Adrenal gland (tissue), 5 donors: Measurements from ENCODE around the gene CACNB3.

Source experiments
- POLR2A ChIP-seq, 2 donors: fragments of 450-650 bp; IDR thresholded peaks; one replicate each; pipeline ENCODE4 v1.6.1; 2017; ENCODE audit warnings: antibody characterized with exemption in 2 of 2, mild to moderate bottlenecking in 2 of 2, moderate library complexity in 1 of 2
- TF ChIP-seq, protein P1 (sequence below), 6 experiments: fragments of 450-650 bp in 4 of 6; fragments of 200-600 bp in 2 of 6; sonication (generic) in 1 of 6; IDR thresholded peaks; 1 replicate in 5 of 6; 2 replicates in 1 of 6; pipeline versions ENCODE4 v1.5.1 to v1.8.0; 2016 to 2021; ENCODE audit warnings: antibody characterized with exemption in 6 of 6, mild to moderate bottlenecking in 2 of 6, moderate library complexity in 1 of 6
- donor health status: DM: no; HTN: no; CAD: no.

DNA sequence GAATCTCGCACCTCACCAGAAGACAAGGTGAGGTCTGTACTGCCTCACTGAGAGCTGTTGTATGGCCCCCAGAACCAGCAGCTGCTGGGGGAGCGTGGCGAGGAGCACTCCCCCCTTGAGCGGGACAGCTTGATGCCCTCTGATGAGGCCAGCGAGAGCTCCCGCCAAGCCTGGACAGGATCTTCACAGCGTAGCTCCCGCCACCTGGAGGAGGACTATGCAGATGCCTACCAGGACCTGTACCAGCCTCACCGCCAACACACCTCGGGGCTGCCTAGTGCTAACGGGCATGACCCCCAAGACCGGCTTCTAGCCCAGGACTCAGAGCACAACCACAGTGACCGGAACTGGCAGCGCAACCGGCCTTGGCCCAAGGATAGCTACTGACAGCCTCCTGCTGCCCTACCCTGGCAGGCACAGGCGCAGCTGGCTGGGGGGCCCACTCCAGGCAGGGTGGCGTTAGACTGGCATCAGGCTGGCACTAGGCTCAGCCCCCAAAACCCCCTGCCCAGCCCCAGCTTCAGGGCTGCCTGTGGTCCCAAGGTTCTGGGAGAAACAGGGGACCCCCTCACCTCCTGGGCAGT is 9.3 kb downstream of the CACNB3 start:
- TF ChIP-seq POLR2A (IDR thresholded peaks at IDR 0.05) = no peak
- TF ChIP-seq, protein P1, sequence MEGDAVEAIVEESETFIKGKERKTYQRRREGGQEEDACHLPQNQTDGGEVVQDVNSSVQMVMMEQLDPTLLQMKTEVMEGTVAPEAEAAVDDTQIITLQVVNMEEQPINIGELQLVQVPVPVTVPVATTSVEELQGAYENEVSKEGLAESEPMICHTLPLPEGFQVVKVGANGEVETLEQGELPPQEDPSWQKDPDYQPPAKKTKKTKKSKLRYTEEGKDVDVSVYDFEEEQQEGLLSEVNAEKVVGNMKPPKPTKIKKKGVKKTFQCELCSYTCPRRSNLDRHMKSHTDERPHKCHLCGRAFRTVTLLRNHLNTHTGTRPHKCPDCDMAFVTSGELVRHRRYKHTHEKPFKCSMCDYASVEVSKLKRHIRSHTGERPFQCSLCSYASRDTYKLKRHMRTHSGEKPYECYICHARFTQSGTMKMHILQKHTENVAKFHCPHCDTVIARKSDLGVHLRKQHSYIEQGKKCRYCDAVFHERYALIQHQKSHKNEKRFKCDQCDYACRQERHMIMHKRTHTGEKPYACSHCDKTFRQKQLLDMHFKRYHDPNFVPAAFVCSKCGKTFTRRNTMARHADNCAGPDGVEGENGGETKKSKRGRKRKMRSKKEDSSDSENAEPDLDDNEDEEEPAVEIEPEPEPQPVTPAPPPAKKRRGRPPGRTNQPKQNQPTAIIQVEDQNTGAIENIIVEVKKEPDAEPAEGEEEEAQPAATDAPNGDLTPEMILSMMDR (IDR thresholded peaks at IDR 0.05) = no peak
